GM18502 (cell line): ENCODE results near the gene PXK.
"Not testable (repeated sequence)": the region's sequence is repeated elsewhere in the genome, so short reads cannot be mapped to it uniquely, and the experiment has no call there.

Experiments used
- ATAC-seq: cut with Tn5 transposase; IDR thresholded peaks from one replicate; pipeline ENCODE4 v1.9.1; 2021; ENCODE audit warnings: mild to moderate bottlenecking; ENCODE audit not compliant: unreplicated experiment, poor library complexity

PXK gene

DNA sequence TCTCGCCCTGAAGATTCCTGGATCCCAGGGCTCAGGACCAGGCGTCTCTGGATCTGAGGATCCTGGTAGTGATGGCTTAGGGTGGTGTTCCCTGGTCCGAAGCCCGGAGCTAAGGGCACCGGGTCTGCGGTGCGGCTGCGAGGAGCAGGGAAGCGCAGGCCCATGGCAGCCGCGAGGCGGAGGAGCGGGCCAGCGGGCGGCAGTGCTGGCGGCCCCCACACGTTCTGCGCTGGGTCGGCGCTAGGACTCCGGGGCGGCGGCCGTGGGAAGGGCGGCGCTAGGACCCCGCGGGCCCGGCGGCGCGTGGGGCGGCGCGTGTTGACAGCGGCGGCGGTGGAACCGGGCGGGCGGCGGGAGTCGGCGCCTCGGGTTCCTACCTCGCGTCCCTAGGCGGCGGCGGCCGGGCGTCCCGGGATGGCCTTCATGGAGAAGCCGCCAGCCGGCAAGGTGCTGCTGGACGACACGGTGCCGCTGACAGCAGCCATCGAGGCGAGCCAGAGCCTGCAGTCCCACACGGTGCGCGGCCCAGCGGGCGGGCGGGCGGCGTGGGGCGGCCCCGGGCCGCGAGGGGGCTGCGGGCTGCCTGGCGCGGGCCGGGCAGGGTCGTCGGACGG lies at the start of gene PXK:
PXK (plus strand) TSS at position 318 of the 614 bp plus-strand sequence; CDS start at position 415, 97 bp downstream.
- peak; percentile 91 for ATAC-seq

DNA sequence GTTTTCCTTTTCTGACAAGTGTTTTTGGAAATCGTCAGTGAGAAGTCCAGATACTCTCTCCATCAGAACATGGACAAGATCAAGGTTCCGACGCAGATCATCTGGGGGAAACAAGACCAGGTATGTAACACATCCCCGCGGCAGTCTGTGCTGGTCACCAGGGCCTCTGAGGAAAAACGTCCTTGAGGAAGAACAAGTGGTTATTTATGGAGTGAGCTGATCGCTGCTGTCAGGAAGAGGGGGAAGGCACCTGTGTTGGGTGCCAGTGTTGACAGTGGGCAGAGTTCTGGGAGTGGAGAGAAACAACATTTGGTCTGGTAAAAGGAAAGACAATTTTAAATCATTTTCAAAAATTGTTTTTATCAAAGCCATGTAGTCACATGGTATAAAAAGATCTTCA lies 47.4 kb upstream of the PXK start:
- ATAC-seq = no peak

DNA sequence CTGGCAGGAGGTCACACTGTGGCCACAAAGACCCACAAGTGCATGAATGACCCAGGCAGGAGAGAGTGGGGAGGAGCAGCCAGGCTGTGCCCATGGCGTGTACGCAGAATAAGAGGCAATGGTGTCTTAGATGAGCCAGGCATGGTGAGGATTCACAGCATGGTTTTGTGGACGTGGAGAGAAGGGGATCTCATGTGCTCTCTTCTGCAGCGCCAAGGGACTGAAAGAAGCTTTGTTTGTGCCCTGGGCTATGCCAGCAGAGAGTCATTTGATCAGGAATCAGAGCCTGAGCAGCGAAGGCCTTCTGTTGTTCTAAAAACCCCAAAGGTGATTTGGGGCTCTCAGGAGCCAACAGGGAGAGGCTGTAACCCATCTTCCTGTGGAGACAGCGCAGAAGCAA lies 45.3 kb upstream of the PXK start:
- ATAC-seq = no peak

DNA sequence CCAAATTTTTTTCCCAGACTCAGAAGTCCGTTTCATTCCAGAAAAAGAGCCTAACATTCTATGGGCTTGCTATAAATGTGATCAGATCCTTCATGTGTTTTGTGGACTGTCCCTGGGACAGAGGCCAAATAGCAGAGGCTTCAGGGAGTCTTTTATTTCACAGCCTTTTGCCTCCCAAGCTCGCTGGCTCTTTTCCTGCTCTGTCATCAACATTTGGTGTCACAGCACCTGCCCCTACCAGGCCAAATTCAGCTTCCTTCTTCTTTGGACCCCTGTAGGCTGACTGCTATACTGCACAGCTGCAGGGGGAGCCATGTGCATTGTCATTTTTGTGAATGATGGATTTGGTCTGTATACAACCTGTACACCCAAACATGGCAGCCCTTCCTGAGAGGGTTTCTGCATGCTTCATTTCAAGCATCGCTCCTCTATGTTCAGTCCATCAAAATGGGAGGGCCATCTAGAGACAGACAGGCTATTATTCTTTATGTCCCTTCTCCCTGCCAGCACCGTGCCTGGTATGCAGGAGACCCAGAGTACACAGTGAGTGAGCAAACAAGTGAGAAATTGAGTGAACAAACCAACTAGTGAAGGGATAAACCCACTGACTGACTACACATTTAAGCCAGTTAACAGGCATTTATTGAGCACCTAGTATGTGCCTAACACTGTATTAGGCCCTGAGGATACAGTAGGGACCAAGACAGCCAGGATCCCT lies 44.5 kb upstream of the PXK start:
- no peak for ATAC-seq

DNA sequence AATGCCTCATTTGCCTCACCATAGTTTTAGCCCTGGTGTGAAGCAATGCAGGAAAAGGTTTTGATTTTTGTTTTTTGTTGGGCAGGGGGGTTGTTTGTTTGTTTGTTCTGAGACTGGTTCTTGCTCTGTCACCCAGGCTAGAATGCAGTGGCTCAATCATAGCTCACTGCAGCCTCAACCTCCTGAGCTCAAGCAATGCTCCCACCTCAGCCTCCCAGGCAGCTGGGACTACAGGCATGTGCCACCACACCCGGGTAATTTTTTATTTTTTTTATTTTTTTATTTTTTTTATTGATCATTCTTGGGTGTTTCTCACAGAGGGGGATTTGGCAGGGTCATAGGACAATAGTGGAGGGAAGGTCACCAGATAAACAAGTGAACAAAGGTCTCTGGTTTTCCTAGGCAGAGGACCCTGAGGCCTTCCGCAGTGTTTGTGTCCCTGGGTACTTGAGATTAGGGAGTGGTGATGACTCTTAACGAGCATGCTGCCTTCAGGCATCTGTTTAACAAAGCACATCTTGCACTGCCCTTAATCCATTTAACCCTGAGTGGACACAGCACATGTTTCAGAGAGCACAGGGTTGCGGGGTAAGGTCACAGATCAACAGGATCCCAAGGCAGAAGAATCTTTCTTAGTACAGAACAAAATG lies 43.6 kb upstream of the PXK start:
- not testable (repeated sequence) for ATAC-seq

DNA sequence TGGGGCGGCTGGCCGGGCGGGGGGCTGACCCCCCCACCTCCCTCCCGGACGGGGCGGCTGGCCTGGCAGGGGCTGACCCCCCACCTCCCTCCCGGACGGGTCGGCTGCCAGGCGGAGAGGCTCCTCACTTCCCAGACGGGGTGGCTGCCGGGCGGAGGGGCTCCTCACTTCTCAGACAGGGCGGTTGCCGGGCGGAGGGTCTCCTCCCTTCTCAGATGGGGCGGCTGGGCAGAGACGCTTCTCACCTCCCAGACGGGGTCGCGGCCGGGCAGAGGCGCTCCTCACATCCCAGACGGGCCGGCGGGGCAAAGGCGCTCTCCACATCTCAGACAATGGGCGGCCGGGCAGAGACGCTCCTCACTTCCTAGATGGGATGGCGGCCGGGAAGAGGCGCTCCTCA lies 42.2 kb upstream of the PXK start:
- not testable (repeated sequence) for ATAC-seq

DNA sequence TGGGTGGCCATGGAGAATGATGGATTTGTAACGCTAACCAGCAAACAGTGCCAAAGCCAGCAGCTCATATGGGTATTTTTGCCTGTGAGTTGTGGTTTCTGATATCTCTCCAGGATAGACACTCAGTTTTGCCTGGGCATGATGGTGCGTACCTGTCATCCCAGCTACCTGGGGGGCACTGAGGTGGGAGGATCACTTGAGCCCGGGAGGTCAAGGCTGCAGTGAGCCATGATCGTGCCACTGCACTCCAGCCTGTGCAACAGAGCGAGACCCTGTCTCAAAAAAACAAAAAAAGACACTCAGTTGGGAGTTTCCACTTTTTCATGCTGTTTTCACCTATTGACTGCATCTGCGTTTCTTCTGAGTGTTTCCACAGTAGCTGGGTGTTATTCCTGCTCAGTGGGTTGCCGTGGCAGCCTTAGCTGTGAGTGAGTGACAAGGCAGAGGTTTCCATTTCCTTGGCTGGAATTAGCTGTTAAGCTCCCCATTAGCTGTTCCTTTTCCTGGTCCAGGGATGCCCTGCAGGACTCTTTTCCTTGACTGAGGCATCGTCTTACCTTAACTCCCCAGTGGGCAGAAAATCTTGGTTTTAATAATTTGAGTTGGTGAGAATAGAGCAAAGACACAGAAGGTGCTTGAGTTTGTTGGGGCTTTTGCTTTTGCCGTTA lies 40.9 kb upstream of the PXK start:
- no peak for ATAC-seq

DNA sequence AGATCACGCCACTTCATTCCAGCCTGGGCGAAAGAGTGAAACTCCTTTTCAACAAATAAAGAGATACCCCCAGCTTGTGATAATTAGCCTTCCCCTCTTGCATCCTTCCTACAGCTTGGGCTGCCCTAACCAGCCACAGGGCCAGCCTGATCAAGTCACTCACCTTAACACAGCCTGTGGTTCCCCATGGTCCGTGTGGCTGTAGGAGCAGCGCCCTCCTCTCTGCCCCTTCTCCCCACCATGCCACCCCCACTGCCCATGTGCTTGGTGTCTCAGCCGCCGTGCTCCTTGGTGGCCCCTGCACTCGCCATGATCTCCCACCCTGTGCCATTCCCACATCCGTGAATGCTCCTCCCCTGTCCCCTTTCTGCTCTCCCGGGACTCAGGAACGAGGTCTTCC lies 39.8 kb upstream of the PXK start:
- no peak for ATAC-seq

DNA sequence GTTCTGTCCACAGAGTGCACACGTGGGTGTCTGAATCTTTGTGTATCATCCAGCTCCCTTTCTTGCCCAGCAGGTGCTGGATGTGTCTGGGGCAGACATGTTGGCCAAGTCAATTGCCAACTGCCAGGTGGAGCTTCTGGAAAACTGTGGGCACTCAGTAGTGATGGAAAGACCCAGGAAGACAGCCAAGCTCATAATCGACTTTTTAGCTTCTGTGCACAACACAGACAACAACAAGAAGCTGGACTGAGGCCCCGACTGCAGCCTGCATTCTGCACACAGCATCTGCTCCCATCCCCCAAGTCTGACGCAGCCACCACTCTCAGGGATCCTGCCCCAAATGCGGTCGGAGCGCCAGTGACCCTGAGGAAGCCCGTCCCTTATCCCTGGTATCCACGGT lies 39.2 kb upstream of the PXK start:
- no peak for ATAC-seq

DNA sequence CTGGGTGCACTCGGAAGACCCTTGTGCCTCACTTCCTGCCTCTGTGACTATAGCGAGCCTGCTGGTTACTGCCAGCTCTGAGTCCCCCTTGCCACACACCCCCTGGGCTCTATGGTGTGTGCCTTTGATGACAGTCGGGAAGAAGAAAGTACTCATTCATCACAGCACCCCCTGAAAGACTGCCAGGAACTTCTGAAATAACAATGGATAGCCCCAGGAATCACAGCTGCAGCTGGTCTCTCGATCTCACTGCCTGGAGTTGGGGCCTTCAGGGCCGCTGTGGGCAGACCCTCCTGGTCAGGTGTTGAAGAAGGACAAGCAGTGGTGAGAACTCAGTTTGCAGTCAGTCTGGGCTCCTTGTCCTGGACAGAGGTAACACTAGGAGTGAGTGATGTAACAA lies 36.4 kb upstream of the PXK start:
- no peak for ATAC-seq

DNA sequence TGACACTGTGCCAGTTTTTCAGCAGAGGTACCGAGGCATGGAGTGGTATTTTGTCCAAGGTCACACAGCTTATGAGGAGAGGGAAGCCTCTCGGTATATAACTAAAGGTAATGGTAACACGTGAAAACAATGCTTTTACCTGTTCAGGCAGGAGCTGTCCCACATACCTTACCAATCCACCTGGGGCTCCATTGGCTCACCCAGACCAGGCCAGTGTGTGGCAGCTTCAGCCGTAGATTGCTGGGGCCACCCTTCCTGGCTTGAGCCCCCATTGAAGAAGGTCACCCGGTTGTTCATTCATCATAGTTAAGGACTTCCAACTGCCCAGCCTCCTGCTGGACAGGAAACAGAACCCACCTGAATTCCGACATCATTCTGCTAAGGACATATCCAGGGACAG lies 35.8 kb upstream of the PXK start:
- no peak for ATAC-seq

DNA sequence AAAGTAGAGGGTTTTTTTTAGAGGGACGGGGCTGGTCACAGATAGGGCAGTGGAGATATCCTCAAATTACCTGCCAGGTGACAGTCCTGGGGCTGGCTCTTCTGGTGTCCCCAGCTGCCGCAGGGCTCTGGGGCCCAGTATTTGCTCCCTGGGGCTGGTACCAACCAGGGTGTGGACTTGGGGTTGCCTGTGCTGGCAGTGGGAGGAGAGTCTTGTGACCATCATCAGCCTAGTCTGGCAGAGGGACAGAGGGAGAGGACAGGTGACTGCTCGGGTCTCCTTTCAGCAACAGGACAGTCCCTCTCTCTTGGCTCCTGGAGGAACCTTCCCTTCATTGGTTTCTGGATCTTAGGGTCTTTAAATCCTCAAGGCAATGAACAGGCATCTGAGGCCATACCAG lies 34.5 kb upstream of the PXK start:
- no peak for ATAC-seq

DNA sequence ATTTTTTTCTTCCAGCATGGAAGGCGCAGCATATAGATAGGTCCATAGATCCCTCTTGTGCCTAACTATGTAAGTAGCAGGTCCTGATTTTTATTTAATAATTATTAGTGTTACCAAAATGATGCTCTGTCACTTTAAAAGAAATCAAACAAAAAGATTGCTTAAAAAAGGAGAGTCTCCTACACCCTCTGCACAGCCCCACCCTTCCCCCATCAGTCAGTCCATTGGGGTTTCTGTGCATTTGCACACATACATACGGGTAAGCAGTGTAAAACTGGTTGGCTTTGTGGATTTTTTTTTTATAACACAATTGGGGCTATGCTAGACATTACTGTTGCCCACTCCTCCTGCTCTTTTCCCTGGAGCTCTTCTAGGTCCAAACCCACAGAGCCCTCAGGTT lies 33.6 kb upstream of the PXK start:
- ATAC-seq = no peak

DNA sequence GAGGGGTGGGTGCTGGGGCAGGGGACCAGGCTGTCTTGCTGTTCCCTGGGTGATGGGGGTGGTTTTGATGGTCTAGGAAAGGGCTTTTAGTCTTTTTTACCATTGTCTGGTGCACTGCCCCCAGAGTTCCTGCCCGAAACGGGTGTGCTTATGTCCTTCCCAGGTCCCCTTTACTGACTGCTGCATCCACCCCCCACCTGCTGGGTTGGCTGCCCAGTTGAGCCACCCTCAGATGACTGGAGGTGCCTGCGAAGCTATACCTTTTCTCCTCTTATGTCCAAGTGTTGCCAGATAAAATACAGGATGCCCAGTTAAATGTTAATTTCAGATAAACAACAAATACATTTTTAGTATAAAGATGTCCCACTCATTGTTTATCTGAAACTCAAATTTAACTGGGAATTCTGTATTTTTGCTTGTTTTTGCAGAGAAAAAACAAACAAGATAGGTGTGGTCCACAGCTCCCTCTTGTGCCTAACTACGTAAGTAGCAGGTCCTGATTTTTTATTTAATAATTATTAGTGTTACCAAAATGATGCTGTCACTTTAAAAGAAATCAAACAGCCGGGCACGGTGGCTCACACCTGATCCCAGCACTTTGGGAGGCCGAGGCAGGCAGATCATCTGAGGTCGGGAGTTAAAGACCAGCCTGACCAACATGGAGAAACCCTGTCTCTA lies 32.7 kb upstream of the PXK start:
- no peak for ATAC-seq

DNA sequence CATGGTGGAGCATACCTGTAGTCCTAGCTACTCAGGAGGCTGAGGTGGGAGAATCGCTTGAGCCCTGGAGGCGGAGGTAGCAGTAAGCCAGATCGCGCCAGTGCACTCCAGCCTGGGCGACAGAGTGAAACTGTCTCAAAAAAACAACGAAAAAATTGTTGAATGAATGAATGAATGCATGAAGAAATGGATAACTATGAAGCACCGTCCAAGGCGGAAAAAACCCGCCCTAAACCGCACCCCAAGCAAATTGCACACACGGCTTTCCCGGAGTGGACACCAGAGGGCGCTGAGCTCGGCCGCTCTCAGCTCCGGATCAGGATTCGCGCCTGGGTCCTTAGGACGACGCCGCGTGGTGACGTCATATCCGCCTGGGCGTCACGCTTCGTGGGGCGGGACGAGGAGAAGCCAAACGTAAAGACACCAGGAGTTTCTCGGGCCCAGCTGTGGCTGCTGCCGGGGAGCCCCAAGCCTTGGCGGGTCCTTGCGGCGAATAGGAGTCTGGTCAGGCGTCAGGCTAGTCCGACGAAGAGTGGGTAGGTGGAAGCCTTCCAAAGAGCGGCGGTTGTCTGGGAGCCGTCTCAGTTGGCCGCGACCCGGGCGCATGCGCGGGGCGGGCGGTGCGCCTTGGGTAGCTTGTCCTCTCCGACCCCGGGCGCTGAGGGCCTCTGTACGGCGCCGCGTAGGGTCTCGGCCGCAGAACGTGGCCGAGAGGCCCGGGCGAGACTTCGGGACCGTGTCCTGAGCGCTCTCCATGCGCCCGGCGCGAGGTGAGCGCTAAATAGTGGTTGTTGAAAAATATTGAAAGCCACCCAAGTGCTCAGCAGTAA lies 26.6 kb upstream of the PXK start, which contains the start of the genes HTD2 and RPP14:
HTD2 (plus strand) TSS at position 639 of the 830 bp plus-strand sequence. CDS start 11,094 bp downstream, outside the sequence.
RPP14 (plus strand) TSS at position 364 of the 830 bp plus-strand sequence. CDS start 4,085 bp downstream, outside the sequence.
- ATAC-seq = peak; percentile 89

DNA sequence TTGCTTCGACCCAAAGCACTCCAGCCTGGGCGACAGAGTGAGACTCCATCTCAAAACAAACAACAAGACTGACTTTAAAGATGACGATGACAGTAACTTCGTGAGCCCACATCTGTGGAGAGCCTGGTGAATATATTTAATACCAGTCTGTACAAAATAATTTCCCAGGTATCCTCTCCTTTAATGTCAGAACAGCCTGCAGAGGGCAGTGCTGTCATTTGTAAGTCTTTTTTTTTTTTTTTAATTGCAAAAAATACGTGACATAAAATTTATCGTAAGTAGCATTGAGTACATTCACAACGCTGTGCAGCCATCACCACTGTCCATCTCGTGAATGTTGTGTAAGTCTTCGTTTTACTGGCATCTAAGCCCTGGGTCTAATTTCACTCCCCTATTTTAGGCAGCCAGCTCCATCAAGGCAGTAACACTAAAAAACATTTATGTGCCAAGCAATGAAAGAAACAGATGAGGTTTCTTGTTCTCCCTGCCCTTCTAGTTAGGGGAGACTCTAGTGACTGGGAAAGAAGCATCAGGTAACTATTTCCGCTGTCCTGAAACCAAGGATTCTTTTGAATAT lies 25.0 kb upstream of the PXK start:
- ATAC-seq = no peak

DNA sequence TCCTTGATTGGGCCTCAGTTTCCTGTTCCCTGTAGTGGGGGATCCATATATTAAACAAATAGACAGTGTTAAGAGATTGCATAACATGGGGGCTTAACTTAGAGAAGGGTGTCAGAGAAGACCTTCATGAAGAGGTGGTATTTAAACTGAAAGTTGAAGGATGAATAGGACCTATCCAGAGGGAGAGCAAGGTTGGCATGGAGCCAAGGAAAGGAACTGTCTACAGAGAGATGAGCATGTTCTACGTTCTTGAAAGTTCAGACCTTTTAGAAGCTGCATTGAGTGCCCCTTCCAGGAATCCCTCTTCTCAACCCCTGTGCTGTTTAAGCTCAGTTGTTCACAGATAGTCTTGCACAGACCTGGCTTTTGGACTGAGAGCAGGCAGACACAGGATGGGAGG lies 24.0 kb upstream of the PXK start:
- no peak for ATAC-seq

DNA sequence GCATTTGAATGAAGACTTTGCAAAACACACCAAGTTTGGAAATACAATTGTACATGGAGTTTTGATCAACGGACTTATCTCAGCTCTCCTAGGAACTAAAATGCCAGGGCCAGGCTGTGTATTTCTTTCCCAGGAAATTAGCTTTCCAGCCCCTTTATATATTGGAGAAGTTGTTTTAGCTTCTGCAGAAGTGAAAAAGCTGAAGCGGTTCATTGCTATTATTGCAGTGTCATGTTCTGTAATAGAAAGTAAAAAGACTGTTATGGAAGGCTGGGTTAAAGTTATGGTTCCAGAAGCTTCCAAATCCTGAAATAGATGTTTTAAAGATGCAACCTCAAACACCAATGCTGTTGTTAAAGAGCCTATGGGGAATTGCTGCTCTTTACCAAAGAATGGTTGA lies 14.9 kb upstream of the PXK start:
- ATAC-seq = no peak

DNA sequence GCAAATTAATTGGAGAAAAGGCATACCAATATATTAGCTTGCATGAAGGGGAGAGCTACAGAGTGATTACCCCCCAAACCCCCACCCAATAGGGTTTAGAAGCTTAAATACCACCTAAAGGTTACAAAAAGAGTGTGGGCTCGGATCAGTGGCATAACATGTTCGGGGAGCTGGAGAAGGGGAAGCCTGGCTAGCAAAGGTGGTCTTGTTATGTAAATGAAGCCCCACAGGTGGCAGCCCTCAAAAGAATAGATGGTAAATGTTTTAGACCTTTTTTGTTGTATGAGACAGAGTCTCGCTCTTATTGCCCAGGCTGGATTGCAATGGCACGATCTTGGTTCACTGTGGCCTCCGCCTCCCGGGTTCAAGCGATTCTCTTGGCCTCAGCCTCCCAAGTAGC lies 10.9 kb upstream of the PXK start:
- ATAC-seq = no peak
